NCI-H82 treated with DMSO at 0.1 percent for 48 hours (cell line): ENCODE measurements around the gene FMNL2.

Experiments
- DNase-seq: peaks from one replicate; lab custom pipeline; 2025; ENCODE audit not compliant: unreplicated experiment; lab: John Stamatoyannopoulos, UW

FMNL2 gene

DNA sequence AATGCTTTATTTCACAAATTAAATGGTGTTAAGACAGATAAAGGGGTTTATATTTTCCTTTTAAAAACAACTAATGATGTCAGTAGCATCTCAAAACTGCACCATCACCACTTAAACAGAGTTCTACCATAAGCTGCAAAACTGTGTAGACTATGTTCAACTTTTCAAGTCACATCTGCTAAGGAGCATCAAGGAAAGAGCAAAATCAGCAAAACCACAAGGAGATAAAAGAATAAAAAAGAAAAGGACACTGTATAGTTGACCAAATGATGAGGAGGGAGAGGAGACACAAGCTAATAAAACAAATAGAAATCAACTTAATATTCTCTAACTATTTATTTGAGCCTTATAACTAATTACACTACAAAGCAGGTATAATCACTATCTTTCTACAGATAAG, 348.4 kb downstream of the FMNL2 start:
- no peak for DNase-seq

GRCh38 chr2:152686321-152686720, 351.3 kb downstream of the FMNL2 start:
- no peak for DNase-seq

DNA sequence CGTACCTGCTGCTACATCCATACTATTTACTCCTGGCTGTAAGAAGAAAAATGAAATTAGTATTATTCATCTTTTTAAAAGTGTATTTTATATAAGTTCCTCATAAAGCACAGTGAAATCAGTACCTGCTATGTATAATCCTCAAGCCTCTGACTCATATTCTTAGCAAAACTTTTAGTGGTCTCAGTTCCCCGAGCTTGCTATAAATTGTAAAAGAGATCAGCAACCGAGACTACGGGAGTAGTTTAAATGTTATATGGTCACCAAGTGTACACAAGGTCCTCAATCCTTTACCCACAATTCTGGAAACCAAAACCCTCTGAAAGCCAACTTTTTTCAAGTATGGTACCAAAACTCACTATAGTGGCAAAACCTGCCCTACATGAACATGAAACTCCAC, 358.1 kb downstream of the FMNL2 start:
- no peak for DNase-seq

- DNase-seq = no peak
These were observed 359.2 kb downstream of the FMNL2 start for GRCh38 chr2:152694161-152694661.

- no peak for DNase-seq
These were observed 360.8 kb downstream of the FMNL2 start for GRCh38 chr2:152695763-152696162.

GRCh38 chr2:152696476-152696875, 361.5 kb downstream of the FMNL2 start:
- DNase-seq = no peak
